ENCODE data around the gene DLX2. TPM values are rescaled to one million over a fixed set of nuclear protein-coding genes. Genes with fewer than 3 reads are reported as not detected.

Gene DLX2
- total RNA-seq, 3 donors from 2014 or later = 0.35 TPM; not detected in 2

DNA sequence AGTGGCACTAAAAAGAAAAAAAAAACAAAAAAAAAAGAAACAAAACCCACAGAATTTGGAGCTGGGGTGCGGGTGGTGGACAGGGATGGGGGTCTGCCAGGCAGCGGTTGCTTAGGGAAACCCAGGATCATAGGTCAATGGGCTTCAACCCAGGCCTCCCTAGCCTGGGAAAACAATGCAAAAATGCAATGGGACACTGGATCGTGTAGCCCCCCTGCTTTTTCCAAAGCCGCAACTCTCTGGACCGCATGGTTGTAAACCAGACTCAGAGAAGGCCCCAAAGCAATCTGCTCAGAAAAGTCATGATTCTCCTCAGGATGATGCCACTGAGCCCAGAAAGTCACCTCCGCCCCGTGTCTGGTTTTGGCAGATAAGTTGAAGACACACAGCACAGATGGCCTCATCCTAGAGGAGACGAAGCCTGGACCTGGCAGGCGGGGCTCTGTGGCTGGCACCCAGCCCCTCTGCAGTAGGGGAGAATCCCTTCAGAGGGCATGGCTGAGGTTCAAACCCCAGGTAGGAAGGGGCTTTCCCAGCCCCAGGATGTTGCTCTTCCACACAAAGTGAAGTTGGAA is 5.1 kb downstream of the DLX2 start:
- intact Hi-C loops (cut with DNase I, micrococcal nuclease) = no loop called here
- DNase-seq (no peak), ATAC-seq (no peak)
- no peak overlapping the region for H3K4me3 ChIP-seq
- TF ChIP-seq, protein P1, sequence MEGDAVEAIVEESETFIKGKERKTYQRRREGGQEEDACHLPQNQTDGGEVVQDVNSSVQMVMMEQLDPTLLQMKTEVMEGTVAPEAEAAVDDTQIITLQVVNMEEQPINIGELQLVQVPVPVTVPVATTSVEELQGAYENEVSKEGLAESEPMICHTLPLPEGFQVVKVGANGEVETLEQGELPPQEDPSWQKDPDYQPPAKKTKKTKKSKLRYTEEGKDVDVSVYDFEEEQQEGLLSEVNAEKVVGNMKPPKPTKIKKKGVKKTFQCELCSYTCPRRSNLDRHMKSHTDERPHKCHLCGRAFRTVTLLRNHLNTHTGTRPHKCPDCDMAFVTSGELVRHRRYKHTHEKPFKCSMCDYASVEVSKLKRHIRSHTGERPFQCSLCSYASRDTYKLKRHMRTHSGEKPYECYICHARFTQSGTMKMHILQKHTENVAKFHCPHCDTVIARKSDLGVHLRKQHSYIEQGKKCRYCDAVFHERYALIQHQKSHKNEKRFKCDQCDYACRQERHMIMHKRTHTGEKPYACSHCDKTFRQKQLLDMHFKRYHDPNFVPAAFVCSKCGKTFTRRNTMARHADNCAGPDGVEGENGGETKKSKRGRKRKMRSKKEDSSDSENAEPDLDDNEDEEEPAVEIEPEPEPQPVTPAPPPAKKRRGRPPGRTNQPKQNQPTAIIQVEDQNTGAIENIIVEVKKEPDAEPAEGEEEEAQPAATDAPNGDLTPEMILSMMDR (IDR thresholded peaks at IDR 0.05) = no peak
- no peaks in the 10 kb centered on the region for H3K9me3 ChIP-seq
- peaks cover 60% of the 10 kb centered on the region for H3K4me1 ChIP-seq (ENCODE audit: low read depth)
- no peaks in the 10 kb centered on the region for H3K36me3 ChIP-seq (ENCODE audit: low read depth)

- ATAC-seq = peak; percentile 6
- TF ChIP-seq, protein P1 (IDR thresholded peaks at IDR 0.05) = no peak
- Histone ChIP-seq H3K36me3 (ENCODE audit: low read depth) (no peaks in the 10 kb centered on the region), H3K9me3 (no peaks in the 10 kb centered on the region), H3K4me3 (no peak overlapping the region), H3K4me1 (ENCODE audit: low read depth) (peaks cover 52% of the 10 kb centered on the region)
- intact Hi-C loops (cut with DNase I, micrococcal nuclease) = no loop called here
- peak in 1 of 3 donors; percentile 35 for DNase-seq
Observed at GRCh38 chr2:172096626-172097547, 5.8 kb downstream of the DLX2 start.

DNA sequence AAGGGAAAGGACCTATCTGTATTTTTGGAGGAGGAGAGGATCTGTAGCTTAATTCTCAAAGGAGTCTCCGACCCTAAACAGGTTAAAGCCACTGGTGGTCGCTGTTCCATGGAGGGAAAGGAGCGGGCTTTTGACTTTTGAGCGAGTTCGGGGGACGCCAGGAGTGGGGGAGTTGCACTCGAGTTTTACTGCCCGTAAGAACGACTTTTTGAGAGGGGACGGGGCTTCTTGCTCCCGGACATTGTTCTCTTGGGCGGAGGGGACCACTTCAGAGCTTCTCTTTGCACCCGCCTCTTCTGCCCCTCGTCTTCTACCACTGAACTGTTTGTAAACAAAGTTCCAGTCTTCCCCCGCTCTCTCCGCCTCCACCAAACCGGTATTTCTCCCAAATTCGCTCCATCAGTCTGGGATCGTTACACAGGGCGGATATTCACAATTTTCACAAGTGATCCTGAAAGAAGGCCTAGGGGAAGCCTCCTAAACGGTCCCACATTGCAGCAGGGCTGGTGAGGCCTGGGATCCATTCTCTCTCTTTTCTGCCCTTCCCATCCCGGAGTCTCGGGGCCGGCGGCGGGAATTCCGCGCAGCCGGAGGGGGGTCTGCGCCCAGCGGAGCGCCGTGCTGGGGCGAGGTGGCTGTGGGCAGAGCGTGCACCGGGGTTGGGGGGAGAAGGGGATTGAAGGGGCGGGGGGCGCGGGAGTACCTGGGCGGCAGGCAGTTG is 6.6 kb downstream of the DLX2 start:
- TF ChIP-seq, protein P1 (IDR thresholded peaks at IDR 0.05) = no peak
- H3K4me3 ChIP-seq = no peak overlapping the region
- intact Hi-C loops (cut with DNase I, micrococcal nuclease) = no loop called here
- H3K4me1 ChIP-seq (ENCODE audit: low read depth) = peaks cover 45% of the 10 kb centered on the region
- H3K36me3 ChIP-seq (ENCODE audit: low read depth) = no peaks in the 10 kb centered on the region
- DNase-seq = no peak
- no peak for ATAC-seq
- no peaks in the 10 kb centered on the region for H3K9me3 ChIP-seq

- peak; percentile 71 to 72 (median 72) for DNase-seq
- H3K4me1 ChIP-seq (ENCODE audit: low read depth) = peaks cover 38% of the 10 kb centered on the region
- H3K36me3 ChIP-seq (ENCODE audit: low read depth) = no peaks in the 10 kb centered on the region
- intact Hi-C loops (cut with DNase I, micrococcal nuclease) = no loop called here
- H3K4me3 ChIP-seq = no peak overlapping the region
- peak; percentile 72 for ATAC-seq
- TF ChIP-seq, protein P1 (IDR thresholded peaks at IDR 0.05) = no peak
- no peaks in the 10 kb centered on the region for H3K9me3 ChIP-seq
Observed at GRCh38 chr2:172095146-172095904, 7.4 kb downstream of the DLX2 start.

Data from mucosa of descending colon (tissue), 3 donors.